Kidney epithelial cell (primary cell): ENCODE results near the gene MRPL22. TPM values are rescaled to one million over a fixed set of nuclear protein-coding genes. Genes with fewer than 3 reads are reported as not detected.
"Not testable (repeated sequence)": the region's sequence is repeated elsewhere in the genome, so short reads cannot be mapped to it uniquely, and the experiment has no call there.

ENCODE experiments used
- DNase-seq: peaks from one replicate; pipeline ENCODE4 v3.0.0-alpha.2; 2010; ENCODE audit warnings: low read depth
- H3K27me3 ChIP-seq: 2 replicates; pipeline ENCODE4 v1.6.0; 2011; ENCODE audit warnings: low read length; ENCODE audit not compliant: control insufficient read depth, insufficient read depth
- H3K36me3 ChIP-seq: 2 replicates; pipeline ENCODE4 v1.5.1; 2011; ENCODE audit warnings: low read length; ENCODE audit not compliant: control insufficient read depth, insufficient read depth
- H3K4me3 ChIP-seq: 2 replicates; pipeline ENCODE4 v1.5.1; 2011; ENCODE audit warnings: low read depth, mild to moderate bottlenecking, control low read depth, low read length
- total RNA-seq: library from RNA; depleted of rRNA; stranded (reverse); fragments of >200 nt; gene quantifications from 2 replicates; pipeline ENCODE4 v1.2.3, GENCODE V29; 2015
- TF ChIP-seq, protein P1 (sequence below): IDR thresholded peaks from 2 replicates; pipeline ENCODE4 v1.5.1; 2011; ENCODE audit warnings: mild to moderate bottlenecking, moderate library complexity, low read length, control low read depth, inconsistent platforms; ENCODE audit not compliant: insufficient read depth, poor library complexity, severe bottlenecking

Gene MRPL22
- total RNA-seq, 1 donor from 2014 or later = 24.5 TPM

- Histone ChIP-seq H3K27me3 (no peaks in the 10 kb centered on the region), H3K36me3 (no peaks in the 10 kb centered on the region), H3K4me3 (no peak overlapping the region)
- TF ChIP-seq, protein P1, sequence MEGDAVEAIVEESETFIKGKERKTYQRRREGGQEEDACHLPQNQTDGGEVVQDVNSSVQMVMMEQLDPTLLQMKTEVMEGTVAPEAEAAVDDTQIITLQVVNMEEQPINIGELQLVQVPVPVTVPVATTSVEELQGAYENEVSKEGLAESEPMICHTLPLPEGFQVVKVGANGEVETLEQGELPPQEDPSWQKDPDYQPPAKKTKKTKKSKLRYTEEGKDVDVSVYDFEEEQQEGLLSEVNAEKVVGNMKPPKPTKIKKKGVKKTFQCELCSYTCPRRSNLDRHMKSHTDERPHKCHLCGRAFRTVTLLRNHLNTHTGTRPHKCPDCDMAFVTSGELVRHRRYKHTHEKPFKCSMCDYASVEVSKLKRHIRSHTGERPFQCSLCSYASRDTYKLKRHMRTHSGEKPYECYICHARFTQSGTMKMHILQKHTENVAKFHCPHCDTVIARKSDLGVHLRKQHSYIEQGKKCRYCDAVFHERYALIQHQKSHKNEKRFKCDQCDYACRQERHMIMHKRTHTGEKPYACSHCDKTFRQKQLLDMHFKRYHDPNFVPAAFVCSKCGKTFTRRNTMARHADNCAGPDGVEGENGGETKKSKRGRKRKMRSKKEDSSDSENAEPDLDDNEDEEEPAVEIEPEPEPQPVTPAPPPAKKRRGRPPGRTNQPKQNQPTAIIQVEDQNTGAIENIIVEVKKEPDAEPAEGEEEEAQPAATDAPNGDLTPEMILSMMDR = no peak
- no peak for DNase-seq
Measured at GRCh38 chr5:154966874-154967273, 26.0 kb downstream of the MRPL22 start.

DNA sequence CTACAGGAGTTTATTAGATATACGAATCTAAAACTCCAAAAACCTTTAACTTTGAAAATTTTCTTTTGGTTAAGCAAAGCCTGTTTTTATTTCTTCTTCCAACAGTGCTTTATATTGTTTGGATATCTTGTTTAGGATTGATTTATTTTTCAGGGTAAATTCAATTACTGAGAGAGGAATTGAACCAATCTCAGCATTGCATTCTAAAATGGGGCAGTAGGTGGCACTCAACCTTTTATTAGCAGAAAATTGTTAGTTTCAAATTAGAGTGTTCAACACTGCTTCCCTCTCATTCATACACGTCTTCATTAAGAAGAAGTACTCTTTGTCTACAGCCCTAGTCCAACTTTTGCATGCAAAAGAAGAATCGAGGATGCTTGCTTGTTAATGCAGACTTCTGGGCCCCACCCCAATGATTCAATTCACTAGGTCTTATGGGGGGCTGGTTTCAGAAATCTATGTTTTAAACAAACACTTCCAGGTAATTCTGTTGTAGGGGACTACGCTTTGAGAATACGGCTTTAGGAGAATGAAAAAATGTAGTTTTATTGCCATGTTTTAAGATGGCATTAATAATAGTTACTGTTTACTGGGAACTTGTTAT is 26.6 kb downstream of the MRPL22 start:
- TF ChIP-seq, protein P1 = peak; percentile 53
- no peaks in the 10 kb centered on the region for H3K27me3 ChIP-seq
- no peak overlapping the region for H3K4me3 ChIP-seq
- no peak for DNase-seq
- H3K36me3 ChIP-seq = no peaks in the 10 kb centered on the region

DNA sequence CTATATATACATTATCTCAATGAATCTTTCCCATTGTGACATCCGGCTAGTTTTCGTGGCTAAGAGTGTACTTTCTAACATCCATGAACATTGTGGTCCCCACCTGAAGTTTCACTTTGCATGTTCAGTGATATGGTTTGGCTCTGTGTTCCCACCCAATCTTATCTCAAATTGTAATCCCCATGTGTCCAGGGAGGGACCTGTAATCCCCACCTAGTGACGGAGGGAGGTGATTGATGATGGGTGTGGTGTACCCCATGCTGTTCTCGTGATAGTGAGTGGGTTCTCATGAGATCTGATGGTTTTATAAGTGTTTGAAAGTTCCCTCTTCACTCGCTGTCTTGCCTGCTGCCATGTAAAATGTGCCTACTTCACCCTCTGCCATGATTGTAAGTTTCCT is 28.1 kb downstream of the MRPL22 start:
- Histone ChIP-seq H3K36me3 (no peaks in the 10 kb centered on the region), H3K4me3 (no peak overlapping the region), H3K27me3 (no peaks in the 10 kb centered on the region)
- DNase-seq = no peak
- TF ChIP-seq, protein P1 = no peak

DNA sequence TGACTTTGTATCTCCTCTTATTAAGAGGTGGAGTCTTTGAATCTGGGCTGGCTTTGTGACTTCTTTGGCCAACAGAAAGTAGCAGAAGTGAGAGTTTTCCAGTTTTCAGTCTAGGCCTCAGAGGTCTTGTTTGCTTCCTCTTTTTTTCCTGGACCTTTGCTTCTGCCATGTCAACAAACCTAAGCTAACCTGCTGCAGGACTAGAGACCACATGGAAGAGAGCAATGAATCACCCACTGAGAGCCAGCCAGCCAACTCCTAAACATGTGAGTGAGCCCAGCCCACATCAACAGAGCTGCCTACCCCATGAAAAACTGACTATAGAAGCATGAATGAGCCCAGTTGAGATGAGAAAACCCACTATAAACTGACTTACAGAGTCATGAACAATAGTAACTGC is 29.9 kb downstream of the MRPL22 start:
- Histone ChIP-seq H3K4me3 (no peak overlapping the region), H3K36me3 (no peaks in the 10 kb centered on the region), H3K27me3 (no peaks in the 10 kb centered on the region)
- no peak for DNase-seq
- TF ChIP-seq, protein P1 = no peak

DNA sequence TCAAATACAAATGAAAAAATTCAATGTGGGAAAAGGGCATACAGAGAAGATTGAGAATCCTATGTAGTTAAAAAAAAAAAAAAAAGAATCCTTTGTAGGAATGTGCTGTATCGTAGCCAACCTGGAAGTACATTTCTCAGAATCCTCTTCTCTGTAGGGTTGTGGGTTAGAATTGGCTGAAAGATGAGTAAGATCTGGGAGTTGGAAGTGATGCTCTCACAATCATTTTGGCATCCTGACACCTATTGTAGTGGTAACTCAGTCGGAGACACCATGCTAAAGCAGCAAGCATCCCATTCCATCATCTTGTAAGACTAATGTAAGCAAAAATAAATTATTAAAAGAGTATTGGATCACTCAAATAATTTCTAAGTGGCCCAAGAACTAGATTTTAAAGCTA is 30.6 kb downstream of the MRPL22 start:
- TF ChIP-seq, protein P1 = no peak
- no peak for DNase-seq
- Histone ChIP-seq H3K36me3 (no peaks in the 10 kb centered on the region), H3K4me3 (no peak overlapping the region), H3K27me3 (no peaks in the 10 kb centered on the region)

DNA sequence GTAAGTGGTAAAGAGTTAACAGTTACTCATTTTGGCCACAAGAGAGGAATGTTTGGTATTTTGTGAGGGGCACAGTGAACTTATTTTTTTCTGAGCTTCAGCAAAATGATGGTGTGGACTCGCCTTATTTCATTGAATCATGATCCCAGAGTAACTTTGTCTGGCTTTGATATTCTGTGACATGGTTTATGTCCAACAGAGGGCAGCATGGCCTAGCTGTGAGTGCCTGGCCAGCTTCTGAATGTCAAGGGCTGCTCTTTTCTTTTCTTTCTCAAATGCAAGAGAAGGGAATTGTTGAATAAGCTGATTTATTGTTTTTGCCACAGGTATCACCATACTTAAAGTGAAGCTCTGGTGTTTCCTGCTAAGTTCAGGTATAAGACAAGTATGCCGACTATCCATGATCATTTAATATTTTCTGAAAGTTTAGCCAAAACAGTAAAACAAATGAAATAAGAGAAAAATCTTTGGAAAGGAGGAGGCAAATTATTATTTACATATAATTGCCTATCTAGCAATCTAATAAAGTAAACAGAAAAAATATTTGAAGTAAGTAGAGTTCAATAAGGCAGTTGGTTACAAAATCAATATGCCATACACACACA is 31.7 kb downstream of the MRPL22 start:
- H3K4me3 ChIP-seq = no peak overlapping the region
- TF ChIP-seq, protein P1 = peak; percentile 71

GRCh38 chr5:154976082-154976481 is 35.2 kb downstream of the MRPL22 start:
- not testable (repeated sequence) for DNase-seq

More for the DNA sequence above, 31.7 kb downstream of the MRPL22 start:
- H3K27me3 ChIP-seq = no peaks in the 10 kb centered on the region
- DNase-seq = no peak
- no peaks in the 10 kb centered on the region for H3K36me3 ChIP-seq

More at GRCh38 chr5:154976082-154976481, 35.2 kb downstream of the MRPL22 start:
- H3K36me3 ChIP-seq, H3K4me3 ChIP-seq, H3K27me3 ChIP-seq: not testable (repeated sequence)
